Vagina (tissue), 2 donors: ENCODE measurements around the gene FBXL4.

ENCODE experiments used
- CTCF ChIP-seq, 3 experiments: fragments of 450-650 bp in 2 of 3; fragments of 200-600 bp in 1 of 3; sonication (generic) in 1 of 3; IDR thresholded peaks; one replicate each; pipeline ENCODE4 v1.5.1; 2017 to 2019; ENCODE audit warnings: antibody characterized with exemption in 3 of 3, mild to moderate bottlenecking in 2 of 3, moderate library complexity in 2 of 3
- POLR2A ChIP-seq, 2 donors: fragments of 450-650 bp; IDR thresholded peaks; one replicate each; pipeline ENCODE4 v1.6.1; 2017; ENCODE audit warnings: antibody characterized with exemption in 2 of 2, mild to moderate bottlenecking in 2 of 2, moderate library complexity in 2 of 2
- POLR2AphosphoS5 ChIP-seq, 2 donors: sonication (generic); formaldehyde crosslinking; IDR thresholded peaks; one replicate each; pipeline ENCODE4 v1.9.0; 2017; ENCODE audit warnings: antibody characterized with exemption in 2 of 2, mild to moderate bottlenecking in 2 of 2, low read depth in 1 of 2; ENCODE audit not compliant: insufficient read depth in 1 of 2

GRCh38 chr6:98838975-98839374, 108.8 kb downstream of the FBXL4 start:
- TF ChIP-seq POLR2A (IDR thresholded peaks at IDR 0.05), result no peak
- no peak for TF ChIP-seq CTCF (IDR thresholded peaks at IDR 0.05)
- TF ChIP-seq POLR2AphosphoS5 (IDR thresholded peaks at IDR 0.05; ENCODE audit: insufficient read depth in 1 of 2, low read depth in 1 of 2), result no peak
